HT-29 (cell line): Measurements from ENCODE around the gene LRCH1. TPM values are rescaled to one million over a fixed set of nuclear protein-coding genes. Genes with fewer than 3 reads are reported as not detected.
A peak's percentile ranks its signal among the peaks of the same experiment; 100 is the strongest.

Source experiments
- DNase-seq: peaks from one replicate; pipeline ENCODE4 v3.0.0-alpha.2; 2015; ENCODE audit warnings: low spot score
- total RNA-seq: library from RNA; depleted of rRNA; stranded (reverse); fragments of >200 nt; shearing (Covaris generic); gene quantifications from 2 replicates; pipeline ENCODE4 v1.2.3, GENCODE V29; 2014

LRCH1 gene
- total RNA-seq, 1 experiment from 2014 or later: 13.5 TPM

DNA sequence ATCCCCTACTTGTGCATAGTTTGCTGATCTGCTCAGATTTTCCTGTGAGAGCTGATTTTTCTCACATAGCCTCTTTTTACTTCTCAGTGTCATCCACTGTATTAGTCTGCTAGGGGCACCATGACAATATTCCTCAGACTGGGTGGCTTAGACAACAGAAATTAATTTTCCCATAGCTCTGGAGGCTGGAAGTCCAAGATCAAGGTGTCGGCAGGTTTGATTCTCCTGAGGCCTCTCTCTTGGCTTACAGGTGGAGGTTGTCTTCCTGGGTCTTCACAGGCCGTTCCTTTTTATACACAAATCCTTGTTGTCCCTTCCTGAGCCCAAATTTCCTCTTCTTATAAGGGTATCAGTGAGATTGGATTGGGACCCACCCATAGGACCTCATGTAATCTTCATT, 9.2 kb downstream of the LRCH1 start:
- no peak for DNase-seq

DNA sequence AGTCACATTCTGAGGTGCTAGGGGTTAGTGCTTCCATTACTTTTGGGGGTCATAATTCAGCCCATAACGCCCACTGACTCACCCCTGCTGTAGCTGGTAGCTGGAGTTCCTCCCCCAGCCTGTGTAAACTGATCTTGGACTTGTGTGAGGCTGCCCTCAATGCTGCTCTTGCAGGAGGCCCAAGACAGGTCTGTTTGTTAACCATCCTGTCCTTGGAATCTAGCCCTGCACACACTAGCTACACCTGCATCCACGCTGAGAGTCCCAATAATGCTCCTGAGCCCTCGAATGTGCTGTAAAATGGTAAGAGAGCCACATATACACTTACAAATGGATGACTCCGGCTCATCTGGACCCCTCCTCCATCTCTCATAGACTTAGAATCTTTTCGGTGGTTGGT, 9.6 kb downstream of the LRCH1 start:
- no peak for DNase-seq

- DNase-seq: no peak
Measured at GRCh38 chr13:46565808-46566750, 13.1 kb downstream of the LRCH1 start.

DNA sequence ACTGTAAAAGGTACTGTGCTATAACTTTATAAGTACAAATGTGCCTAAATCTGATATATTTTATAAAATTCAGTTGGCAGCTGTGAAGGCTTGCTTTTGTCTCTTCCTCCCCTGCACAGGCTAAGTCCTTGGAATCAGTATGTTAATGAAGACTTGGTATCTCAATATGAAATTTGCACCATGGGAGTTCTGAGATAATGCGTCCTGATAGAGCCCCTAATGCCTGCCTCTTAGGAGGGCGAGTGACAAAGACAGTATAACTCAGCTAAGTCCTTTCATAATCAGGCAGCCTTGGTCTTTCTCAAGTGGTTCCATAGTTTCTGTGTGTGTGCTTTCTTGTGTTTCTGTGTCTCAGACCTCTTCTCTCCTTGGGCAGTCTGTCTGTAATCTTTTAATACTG, 14.7 kb downstream of the LRCH1 start:
- DNase-seq: no peak

DNA sequence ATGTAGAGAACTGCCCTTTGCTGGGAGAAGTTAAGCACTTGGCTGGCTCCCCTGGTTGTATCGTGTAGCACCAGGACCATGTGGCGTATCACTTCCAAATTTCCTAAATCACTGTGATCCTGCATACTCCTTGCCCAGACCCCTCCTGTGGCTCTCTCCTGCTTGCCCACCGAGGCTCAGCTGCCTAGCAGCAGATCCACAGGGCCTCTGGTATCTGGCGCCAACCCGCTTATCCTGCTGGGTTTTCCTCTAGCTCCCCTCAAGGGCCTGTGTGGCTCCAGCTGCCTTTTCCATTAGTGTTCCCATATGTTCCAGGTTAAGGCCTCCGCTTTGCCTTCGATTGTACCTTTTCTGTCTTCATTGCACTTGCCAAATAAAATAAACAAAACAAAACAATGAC, 16.5 kb downstream of the LRCH1 start:
- DNase-seq: no peak

- DNase-seq: no peak
Measured at GRCh38 chr13:46570273-46570672, 17.3 kb downstream of the LRCH1 start.

GRCh38 chr13:46571189-46571908, 18.4 kb downstream of the LRCH1 start:
- DNase-seq: no peak

DNA sequence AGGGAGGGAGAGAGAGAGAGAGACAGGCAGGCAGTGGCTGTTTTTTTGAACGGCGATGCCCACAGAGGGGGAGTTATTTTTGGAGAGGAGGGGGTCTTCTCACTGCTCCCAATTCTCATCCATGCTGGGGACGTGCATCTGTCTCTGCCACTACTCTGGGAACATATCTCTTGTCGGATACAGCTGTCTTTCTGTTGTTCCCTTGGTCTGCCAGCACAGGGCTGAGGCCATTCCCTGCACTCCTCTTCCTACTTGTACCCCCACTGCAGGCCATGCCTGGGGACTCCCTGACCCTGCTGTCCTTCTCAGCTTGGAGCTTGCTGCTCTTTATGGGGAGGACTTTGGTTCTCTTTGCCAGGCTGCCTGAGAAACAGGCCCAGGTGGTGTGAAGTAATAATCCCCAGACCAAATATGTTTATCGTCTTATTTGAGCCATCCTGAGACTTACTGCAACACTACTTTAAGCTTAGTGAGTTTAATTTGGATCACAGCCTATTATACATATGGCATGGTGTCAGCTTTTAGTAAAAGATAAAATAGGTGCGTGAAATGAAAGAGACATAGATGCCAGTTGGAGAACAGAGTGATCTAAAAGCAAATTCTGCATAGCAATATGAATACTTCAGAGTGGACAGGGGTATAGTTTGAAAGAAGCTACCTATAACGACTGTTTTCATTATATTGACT, 19.1 kb downstream of the LRCH1 start:
- no peak for DNase-seq

- DNase-seq: no peak
Measured at GRCh38 chr13:46572752-46573431, 19.9 kb downstream of the LRCH1 start.

DNA sequence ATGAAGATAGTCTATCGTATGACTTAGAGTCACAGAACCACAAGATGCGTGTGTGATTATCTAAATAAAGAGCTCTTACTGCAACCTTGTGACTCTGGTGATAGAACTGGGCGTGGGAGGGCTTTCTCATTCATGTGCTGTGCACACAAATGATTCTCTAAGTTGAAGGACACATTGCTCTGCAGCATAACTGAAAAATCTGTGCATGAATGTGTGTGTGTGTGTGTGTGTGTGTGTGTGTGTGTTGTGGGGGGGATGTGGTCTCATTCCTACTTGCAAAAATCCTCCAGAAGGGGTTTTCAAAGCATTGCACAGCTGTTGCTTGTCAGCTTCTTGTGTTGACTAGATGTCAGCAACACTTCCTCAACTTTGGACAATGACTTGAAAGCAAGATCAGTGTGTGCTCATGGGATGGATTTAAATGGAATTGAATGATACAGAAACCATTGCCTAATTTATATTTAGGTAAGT, 22.4 kb downstream of the LRCH1 start:
- no peak for DNase-seq

DNA sequence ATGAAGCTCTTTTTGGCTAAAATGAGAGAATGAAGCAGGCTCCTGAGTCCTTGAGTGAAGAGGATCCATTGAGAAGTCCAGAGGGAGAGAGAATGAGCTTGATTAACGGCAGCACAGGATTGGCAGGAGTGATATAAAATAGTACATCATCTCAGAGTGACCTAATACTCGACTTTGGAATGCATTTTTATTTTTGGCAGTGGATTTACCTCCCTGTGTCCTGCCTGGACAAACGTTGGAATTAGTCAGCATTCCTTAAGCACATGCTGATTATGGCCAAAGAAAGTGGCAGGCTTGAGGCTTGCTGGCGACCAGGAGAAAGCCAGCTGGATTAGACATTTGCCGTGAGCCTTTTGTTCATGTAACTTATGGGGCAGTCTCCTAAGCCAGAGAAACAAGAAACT, 22.9 kb downstream of the LRCH1 start:
- DNase-seq: no peak

- no peak for DNase-seq
Measured at GRCh38 chr13:46576762-46577161, 23.8 kb downstream of the LRCH1 start.

DNA sequence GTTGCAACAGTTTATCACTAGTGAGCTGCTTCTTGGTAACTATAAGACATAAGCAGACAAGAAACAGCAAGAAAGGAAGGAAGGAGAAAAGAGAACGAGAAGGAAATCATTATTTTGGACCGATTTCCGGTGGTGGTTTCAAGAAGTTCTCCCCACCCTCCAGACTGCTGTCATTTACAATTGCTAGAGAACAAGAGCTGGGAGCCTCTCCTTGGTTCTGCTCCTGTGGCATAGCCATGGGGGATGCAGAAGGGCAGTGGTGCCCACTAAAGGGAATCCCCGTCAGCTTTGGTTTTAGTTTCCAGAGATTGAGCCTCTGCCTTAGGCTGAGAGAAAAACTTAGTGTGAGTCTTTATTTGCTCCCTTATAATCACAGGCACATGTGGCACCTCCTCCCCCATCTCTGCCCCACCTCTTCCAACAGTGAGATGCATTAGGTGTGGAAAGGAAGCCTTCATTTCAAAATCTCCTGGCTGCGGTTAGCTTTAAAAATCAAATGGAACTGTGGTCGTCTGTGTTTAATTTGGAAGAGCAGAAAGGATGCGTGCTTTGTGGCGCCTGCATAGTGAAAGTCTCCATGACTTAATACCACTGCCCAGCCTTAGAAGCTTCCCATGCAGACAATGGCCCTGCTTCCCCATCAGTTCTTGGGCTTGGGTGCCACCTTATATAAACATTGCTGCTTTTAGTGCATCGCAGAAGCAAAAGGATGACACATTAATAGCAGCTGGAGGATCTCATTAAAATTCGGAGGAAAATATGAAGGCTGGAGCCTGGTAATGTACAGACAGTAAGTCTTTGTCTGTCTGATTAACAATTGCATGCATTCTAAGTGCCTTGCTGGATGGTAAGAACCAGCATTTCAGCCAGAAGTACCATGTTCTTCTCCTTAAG, 25.0 kb downstream of the LRCH1 start:
- DNase-seq: no peak

- no peak for DNase-seq
Measured at GRCh38 chr13:46578590-46578975, 25.6 kb downstream of the LRCH1 start.

DNA sequence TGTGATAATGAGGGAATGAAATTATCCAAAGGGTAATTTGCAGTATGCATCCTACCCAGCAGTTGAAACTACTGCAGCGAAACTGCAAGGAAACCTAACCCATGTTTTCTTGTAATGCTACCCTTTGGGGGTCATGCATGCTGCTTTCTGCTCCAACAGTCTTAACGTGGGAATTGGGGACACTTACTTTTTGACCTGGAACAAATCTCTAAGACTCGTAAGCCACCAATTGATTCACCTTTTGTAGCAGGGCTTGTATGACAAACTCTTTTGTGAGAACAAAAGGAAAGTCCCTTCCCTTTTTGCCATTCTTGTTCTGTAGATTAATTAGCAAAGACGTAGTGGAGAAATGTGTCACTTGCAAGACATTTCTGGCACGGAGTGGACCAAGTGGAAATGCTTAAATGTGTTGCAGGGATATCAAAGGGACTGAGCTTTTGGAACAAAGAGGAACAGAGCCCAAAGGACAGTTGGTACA, 27.4 kb downstream of the LRCH1 start:
- no peak for DNase-seq

DNA sequence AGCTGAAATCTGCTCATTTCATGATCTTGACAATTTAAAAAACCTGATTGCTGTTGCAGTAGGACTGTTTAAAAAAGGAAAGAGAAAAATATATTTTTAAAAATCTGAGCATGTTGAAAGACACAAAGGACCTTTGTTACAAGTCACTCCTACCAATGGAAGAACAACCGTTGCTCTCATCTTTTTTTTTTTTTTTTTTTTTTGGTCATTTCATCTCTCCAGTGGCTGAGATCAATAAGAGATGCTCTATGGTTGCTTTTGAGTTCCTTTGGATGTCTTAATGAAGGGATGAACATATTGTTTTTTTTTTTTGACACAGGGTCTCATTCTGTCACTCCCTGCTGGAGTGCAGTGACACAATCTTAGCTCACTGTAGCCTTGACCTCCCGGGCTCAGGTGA, 29.2 kb downstream of the LRCH1 start:
- DNase-seq: no peak

DNA sequence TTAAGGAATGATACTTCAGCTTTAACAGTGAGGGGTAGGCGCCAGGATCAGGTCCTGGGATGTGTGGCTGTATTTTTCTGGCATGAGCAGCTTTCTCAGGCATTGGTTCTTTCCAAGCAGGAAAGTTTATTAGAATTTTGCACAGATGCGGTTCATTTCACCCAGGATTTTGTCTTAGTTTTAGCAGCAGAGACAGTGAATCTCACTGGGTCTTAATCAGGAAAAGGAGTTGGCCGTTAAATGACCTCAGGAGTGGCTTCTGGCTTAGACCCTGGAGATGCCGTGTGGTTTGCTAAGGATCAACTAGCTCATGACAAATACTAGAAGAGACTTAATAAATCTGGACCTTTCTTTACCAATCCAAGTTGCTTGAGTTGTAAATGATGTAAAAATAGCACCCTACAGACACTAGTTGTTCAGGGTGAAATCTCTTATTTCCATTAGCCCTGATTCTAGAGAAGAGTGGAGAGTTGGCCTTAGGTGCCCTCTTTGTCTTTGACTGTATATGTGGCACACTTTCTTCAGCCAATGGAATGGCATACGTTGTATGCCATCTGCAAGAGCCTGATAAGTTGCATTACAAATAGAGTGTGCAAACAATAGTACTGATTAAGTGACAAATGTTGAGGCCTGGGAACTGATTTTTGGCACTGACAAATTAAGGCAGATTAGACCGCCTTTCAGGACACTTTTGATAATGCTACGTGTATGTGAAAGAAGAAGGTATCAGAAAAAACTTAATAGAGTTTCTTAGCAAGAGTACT, 34.0 kb downstream of the LRCH1 start:
- DNase-seq: no peak

DNA sequence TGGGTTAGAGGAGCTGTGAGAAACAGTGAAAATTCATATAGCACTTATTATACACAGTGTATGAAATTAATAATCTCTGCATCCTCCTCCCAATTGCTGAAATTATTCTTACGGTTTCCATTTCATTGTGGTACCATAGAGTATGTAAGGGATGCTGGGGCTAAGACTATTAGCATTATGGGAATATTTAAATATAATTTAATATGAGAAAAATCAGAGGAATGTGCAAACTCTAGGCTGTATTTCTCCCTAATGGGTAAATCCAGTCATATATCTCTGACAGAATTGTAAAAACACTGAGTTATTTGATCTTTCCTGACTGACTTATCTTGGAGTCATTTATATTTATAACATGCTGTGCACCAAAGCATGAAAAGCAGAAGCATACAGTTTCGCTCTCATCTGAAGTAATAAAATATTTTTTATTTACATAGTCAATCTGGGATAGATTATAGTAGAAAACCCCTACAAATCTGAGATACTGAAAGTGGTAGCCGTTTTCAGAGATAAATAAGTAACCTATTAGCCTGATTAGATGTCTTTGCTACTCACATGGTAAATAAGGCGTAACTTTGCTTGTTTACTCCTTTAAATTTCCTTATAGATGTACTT, 34.9 kb downstream of the LRCH1 start:
- DNase-seq: no peak

- peak; percentile 32 for DNase-seq
Measured at GRCh38 chr13:46592385-46592784, 39.4 kb downstream of the LRCH1 start.
